ENCODE data around the gene PALLD. TPM values are rescaled to one million over a fixed set of nuclear protein-coding genes. Genes with fewer than 3 reads are reported as not detected.

Gene PALLD
- total RNA-seq, 1 experiment from 2014 or later: 23.7 TPM

DNA sequence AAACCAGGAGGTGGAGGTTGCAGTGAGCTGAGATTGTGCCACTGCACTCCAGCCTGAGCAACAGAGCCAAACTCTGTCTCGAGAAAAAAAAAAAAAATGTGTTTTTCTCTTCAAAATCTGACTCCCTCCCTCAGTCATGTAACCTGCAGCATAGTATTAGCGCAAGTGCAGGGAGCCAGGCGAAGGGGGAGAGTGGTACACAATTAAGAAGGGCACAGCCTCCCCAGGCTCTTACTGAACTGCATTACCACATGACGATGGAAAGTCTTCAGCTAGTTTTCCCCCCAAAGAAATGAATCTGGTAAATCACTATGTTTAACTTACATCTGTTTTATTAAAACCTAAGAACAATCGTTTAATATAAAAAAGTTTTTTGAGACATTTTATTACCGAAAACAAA, 32.4 kb downstream of the PALLD start:
- no peaks in the 10 kb centered on the region for H3K4me1 Mint-ChIP-seq
- CTCF ChIA-PET: interaction anchor here (1.1 kb wide), 1 partner anchor 392 kb away, joined by 3 read pairs; no protein-coding TSS in a partner anchor
- ATAC-seq (no peak), DNase-seq (ENCODE audit: low spot score) (no peak)
- no peaks in the 10 kb centered on the region for H3K9me3 Mint-ChIP-seq
- H3K27ac Mint-ChIP-seq: no peak overlapping the region
- TF ChIP-seq ZNF121 (CRISPR knock-in tag; IDR thresholded peaks at IDR 0.05) (no peak), ZBTB21 (CRISPR knock-in tag; IDR thresholded peaks at IDR 0.05; ENCODE audit: borderline replicate concordance) (no peak), ZNF219 (CRISPR knock-in tag; IDR thresholded peaks at IDR 0.05; ENCODE audit: borderline replicate concordance) (no peak), ZNF263 (CRISPR knock-in tag; IDR thresholded peaks at IDR 0.05; ENCODE audit: low read depth) (no peak), MYBL2 (CRISPR knock-in tag; IDR thresholded peaks at IDR 0.05) (no peak), CREM (CRISPR knock-in tag; IDR thresholded peaks at IDR 0.05) (no peak), TEAD1 (CRISPR knock-in tag; IDR thresholded peaks at IDR 0.05) (no peak)
- TF ChIP-seq, protein P1, sequence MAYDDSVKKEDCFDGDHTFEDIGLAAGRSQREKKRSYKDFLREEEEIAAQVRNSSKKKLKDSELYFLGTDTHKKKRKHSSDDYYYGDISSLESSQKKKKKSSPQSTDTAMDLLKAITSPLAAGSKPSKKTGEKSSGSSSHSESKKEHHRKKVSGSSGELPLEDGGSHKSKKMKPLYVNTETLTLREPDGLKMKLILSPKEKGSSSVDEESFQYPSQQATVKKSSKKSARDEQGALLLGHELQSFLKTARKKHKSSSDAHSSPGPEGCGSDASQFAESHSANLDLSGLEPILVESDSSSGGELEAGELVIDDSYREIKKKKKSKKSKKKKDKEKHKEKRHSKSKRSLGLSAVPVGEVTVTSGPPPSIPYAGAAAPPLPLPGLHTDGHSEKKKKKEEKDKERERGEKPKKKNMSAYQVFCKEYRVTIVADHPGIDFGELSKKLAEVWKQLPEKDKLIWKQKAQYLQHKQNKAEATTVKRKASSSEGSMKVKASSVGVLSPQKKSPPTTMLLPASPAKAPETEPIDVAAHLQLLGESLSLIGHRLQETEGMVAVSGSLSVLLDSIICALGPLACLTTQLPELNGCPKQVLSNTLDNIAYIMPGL (CRISPR knock-in tag; IDR thresholded peaks at IDR 0.05): no peak
- TF ChIP-seq, protein P2, sequence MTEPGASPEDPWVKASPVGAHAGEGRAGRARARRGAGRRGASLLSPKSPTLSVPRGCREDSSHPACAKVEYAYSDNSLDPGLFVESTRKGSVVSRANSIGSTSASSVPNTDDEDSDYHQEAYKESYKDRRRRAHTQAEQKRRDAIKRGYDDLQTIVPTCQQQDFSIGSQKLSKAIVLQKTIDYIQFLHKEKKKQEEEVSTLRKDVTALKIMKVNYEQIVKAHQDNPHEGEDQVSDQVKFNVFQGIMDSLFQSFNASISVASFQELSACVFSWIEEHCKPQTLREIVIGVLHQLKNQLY (CRISPR knock-in tag; IDR thresholded peaks at IDR 0.05): no peak
- TF ChIP-seq, protein P3, sequence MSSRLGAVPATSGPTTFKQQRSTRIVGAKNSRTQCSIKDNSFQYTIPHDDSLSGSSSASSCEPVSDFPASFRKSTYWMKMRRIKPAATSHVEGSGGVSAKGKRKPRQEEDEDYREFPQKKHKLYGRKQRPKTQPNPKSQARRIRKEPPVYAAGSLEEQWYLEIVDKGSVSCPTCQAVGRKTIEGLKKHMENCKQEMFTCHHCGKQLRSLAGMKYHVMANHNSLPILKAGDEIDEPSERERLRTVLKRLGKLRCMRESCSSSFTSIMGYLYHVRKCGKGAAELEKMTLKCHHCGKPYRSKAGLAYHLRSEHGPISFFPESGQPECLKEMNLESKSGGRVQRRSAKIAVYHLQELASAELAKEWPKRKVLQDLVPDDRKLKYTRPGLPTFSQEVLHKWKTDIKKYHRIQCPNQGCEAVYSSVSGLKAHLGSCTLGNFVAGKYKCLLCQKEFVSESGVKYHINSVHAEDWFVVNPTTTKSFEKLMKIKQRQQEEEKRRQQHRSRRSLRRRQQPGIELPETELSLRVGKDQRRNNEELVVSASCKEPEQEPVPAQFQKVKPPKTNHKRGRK (CRISPR knock-in tag; IDR thresholded peaks at IDR 0.05; ENCODE audit: borderline replicate concordance): no peak
- H3K4me3 Mint-ChIP-seq: no peak overlapping the region
- no peaks in the 10 kb centered on the region for H3K27me3 Mint-ChIP-seq (ENCODE audit: low read depth)
- POLR2A ChIA-PET: no interaction called here
- no peaks in the 10 kb centered on the region for H3K36me3 Mint-ChIP-seq

DNA sequence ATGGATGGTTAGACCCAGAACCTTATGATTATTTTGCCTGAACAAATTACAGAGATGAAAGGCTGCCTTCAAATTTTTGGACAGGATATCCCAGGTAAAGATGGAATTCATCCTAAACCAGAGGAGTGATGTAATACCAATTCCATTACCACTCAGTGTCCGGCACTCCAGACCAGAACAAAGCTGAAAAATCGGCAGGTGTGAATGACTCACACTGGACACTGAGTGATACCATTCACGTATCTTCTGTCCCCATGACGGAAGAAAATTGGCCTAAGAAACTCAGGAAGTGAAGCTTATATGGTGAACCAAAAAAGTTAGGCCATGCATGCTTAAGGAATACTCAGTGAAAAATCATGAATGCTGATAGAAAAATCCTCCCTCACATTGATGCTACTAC, 34.5 kb downstream of the PALLD start:
- POLR2A ChIA-PET: no interaction called here
- TF ChIP-seq, protein P4, sequence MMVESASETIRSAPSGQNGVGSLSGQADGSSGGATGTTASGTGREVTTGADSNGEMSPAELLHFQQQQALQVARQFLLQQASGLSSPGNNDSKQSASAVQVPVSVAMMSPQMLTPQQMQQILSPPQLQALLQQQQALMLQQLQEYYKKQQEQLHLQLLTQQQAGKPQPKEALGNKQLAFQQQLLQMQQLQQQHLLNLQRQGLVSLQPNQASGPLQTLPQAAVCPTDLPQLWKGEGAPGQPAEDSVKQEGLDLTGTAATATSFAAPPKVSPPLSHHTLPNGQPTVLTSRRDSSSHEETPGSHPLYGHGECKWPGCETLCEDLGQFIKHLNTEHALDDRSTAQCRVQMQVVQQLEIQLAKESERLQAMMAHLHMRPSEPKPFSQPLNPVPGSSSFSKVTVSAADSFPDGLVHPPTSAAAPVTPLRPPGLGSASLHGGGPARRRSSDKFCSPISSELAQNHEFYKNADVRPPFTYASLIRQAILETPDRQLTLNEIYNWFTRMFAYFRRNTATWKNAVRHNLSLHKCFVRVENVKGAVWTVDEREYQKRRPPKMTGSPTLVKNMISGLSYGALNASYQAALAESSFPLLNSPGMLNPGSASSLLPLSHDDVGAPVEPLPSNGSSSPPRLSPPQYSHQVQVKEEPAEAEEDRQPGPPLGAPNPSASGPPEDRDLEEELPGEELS (CRISPR knock-in tag; IDR thresholded peaks at IDR 0.05): no peak
- Mint-ChIP-seq H3K36me3 (no peaks in the 10 kb centered on the region), H3K4me1 (peaks cover 2% of the 10 kb centered on the region), H3K27ac (no peak overlapping the region), H3K4me3 (no peak overlapping the region), H3K9me3 (no peaks in the 10 kb centered on the region), H3K27me3 (ENCODE audit: low read depth) (no peaks in the 10 kb centered on the region)
- CTCF ChIA-PET: no interaction called here
- ATAC-seq (no peak), DNase-seq (ENCODE audit: low spot score) (no peak)

DNA sequence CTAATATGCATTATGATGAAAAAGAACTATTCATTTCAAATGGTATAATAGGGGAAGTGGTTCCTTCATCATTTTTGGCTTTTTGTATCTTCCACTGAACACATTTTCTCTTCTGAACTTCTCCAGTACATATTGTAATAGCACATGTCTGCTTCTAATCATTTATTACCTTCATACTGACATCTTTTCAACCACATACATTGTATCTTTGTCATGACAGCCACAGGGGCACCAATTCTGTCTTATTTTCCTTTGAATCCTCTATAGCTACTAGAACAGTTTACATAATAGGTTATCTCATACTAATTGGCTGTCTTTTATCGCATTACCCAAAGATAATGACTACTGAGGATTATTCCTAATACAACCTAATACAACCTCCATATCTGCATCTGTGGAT, 37.7 kb downstream of the PALLD start:
- Mint-ChIP-seq H3K4me1 (peaks cover 4% of the 10 kb centered on the region), H3K9me3 (no peaks in the 10 kb centered on the region), H3K36me3 (no peaks in the 10 kb centered on the region), H3K4me3 (no peak overlapping the region), H3K27ac (no peak overlapping the region), H3K27me3 (ENCODE audit: low read depth) (no peaks in the 10 kb centered on the region)
- no peak for DNase-seq (ENCODE audit: low spot score)
- TF ChIP-seq, protein P5, sequence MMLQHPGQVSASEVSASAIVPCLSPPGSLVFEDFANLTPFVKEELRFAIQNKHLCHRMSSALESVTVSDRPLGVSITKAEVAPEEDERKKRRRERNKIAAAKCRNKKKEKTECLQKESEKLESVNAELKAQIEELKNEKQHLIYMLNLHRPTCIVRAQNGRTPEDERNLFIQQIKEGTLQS (CRISPR knock-in tag; conservative IDR thresholded peaks at IDR 0.05): no peak
- TF ChIP-seq, protein P6, sequence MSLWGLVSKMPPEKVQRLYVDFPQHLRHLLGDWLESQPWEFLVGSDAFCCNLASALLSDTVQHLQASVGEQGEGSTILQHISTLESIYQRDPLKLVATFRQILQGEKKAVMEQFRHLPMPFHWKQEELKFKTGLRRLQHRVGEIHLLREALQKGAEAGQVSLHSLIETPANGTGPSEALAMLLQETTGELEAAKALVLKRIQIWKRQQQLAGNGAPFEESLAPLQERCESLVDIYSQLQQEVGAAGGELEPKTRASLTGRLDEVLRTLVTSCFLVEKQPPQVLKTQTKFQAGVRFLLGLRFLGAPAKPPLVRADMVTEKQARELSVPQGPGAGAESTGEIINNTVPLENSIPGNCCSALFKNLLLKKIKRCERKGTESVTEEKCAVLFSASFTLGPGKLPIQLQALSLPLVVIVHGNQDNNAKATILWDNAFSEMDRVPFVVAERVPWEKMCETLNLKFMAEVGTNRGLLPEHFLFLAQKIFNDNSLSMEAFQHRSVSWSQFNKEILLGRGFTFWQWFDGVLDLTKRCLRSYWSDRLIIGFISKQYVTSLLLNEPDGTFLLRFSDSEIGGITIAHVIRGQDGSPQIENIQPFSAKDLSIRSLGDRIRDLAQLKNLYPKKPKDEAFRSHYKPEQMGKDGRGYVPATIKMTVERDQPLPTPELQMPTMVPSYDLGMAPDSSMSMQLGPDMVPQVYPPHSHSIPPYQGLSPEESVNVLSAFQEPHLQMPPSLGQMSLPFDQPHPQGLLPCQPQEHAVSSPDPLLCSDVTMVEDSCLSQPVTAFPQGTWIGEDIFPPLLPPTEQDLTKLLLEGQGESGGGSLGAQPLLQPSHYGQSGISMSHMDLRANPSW (CRISPR knock-in tag; conservative IDR thresholded peaks at IDR 0.05; ENCODE audit: low read depth): no peak
- TF ChIP-seq, protein P4 (CRISPR knock-in tag; IDR thresholded peaks at IDR 0.05): no peak
- TF ChIP-seq SOX15 (CRISPR knock-in tag; IDR thresholded peaks at IDR 0.05) (no peak), SMAD3 (CRISPR knock-in tag; IDR thresholded peaks at IDR 0.05; ENCODE audit: borderline replicate concordance) (no peak), KAT7 (CRISPR knock-in tag; IDR thresholded peaks at IDR 0.05; ENCODE audit: borderline replicate concordance) (no peak), IRF2 (CRISPR knock-in tag; IDR thresholded peaks at IDR 0.05; ENCODE audit: borderline replicate concordance, low read depth) (no peak), SMAD4 (CRISPR knock-in tag; IDR thresholded peaks at IDR 0.05) (no peak), ELF4 (CRISPR knock-in tag; IDR thresholded peaks at IDR 0.05; ENCODE audit: low read depth) (no peak), NR2C2 (CRISPR knock-in tag; IDR thresholded peaks at IDR 0.05) (no peak), RELA (CRISPR knock-in tag; IDR thresholded peaks at IDR 0.05; ENCODE audit: borderline replicate concordance) (no peak)
- TF ChIP-seq, protein P7, sequence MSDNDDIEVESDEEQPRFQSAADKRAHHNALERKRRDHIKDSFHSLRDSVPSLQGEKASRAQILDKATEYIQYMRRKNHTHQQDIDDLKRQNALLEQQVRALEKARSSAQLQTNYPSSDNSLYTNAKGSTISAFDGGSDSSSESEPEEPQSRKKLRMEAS (CRISPR knock-in tag; IDR thresholded peaks at IDR 0.05): no peak
- CTCF ChIA-PET: no interaction called here
- POLR2A ChIA-PET: no interaction called here
- no peak for ATAC-seq

All from WTC11 (cell line).